ENCODE results near the gene CD44. TPM values are rescaled to one million over a fixed set of nuclear protein-coding genes. Genes with fewer than 3 reads are reported as not detected.

CD44 gene
- total and polyA plus RNA-seq, 10 of the 15 experiments (the other 5 are each of a cell fraction or from before 2014, with no cell fraction given) = 57.1 to 293 (median 120) TPM

DNA sequence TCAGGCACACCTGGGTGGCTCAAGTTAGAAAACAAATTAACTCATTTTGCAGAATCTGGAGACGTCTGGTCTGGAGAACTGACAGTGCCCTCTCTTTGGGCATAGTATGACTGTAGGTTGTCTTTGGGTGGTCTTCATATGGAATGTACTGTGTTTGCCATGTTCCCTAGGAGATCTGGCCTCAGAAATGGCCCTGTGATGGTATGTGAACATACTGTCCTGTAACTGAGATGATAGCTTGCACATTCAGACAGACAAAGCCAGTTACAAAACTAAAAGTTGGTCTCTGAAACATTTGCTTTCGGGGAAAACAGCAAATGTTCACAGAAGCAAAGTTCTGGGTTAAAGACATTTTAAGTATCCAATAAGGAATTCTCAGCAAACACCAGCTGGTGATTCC is 29.7 kb downstream of the CD44 start:
- Histone ChIP-seq H3K36me3 (ENCODE audit: control insufficient read depth in 2 of 2, insufficient read depth in 2 of 2, low read length in 1 of 2) (no peaks in the 10 kb centered on the region; a peak in 1 of 4 replicates), H3K79me2 (ENCODE audit: control insufficient read depth, insufficient read depth, low read length) (peaks cover 43% of the 10 kb centered on the region), H3K27ac (ENCODE audit: control insufficient read depth, insufficient read depth) (no peak overlapping the region), H3K4me3 (no peak overlapping the region), H3K9me3 (replicated peaks; ENCODE audit: control insufficient read depth, insufficient read depth, low read length) (no peaks in the 10 kb centered on the region), H3K4me1 (ENCODE audit: control insufficient read depth, insufficient read depth, low read length) (peaks cover 57% of the 10 kb centered on the region), H4K20me1 (ENCODE audit: control insufficient read depth, insufficient read depth) (no peaks in the 10 kb centered on the region), H3K4me2 (ENCODE audit: control insufficient read depth, insufficient read depth) (no peak overlapping the region), H3K27me3 (replicated peaks in 1 of 2; ENCODE audit: control insufficient read depth in 2 of 2, insufficient read depth in 2 of 2, low read length in 1 of 2) (no peaks in the 10 kb centered on the region), H3K9ac (ENCODE audit: control insufficient read depth, insufficient read depth, low read length) (no peak overlapping the region), H2AFZ (ENCODE audit: control insufficient read depth, low read depth, low read length) (no peak overlapping the region)
- TF ChIP-seq CEBPZ (IDR thresholded peaks at IDR 0.05; ENCODE audit: low read depth, low read length) = no peak
- TF ChIP-seq EGR1 (IDR thresholded peaks at IDR 0.05; ENCODE audit: borderline replicate concordance in 1 of 2, low read depth in 2 of 2, low read length in 2 of 2) = no peak
- TF ChIP-seq DPF2 (IDR thresholded peaks at IDR 0.05) = no peak
- no peak for TF ChIP-seq RFX5 (IDR thresholded peaks at IDR 0.05; ENCODE audit: low read depth, low read length)
- TF ChIP-seq ZNF274 (IDR thresholded peaks at IDR 0.05; ENCODE audit: insufficient read depth, insufficient read length) = no peak
- TF ChIP-seq IRF5 (IDR thresholded peaks at IDR 0.05; ENCODE audit: borderline replicate concordance) = no peak
- TF ChIP-seq USF1 (IDR thresholded peaks at IDR 0.05; ENCODE audit: borderline replicate concordance, extremely low read length, insufficient read depth, low read depth, low read length) = no peak
- TF ChIP-seq EZH2 (IDR thresholded peaks at IDR 0.05; ENCODE audit: borderline replicate concordance, control insufficient read depth, low read depth, low read length) = no peak
- TF ChIP-seq, protein P1, sequence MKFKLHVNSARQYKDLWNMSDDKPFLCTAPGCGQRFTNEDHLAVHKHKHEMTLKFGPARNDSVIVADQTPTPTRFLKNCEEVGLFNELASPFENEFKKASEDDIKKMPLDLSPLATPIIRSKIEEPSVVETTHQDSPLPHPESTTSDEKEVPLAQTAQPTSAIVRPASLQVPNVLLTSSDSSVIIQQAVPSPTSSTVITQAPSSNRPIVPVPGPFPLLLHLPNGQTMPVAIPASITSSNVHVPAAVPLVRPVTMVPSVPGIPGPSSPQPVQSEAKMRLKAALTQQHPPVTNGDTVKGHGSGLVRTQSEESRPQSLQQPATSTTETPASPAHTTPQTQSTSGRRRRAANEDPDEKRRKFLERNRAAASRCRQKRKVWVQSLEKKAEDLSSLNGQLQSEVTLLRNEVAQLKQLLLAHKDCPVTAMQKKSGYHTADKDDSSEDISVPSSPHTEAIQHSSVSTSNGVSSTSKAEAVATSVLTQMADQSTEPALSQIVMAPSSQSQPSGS (IDR thresholded peaks at IDR 0.05; ENCODE audit: low read length) = no peak
- no peak for TF ChIP-seq PAX8 (IDR thresholded peaks at IDR 0.05)
- TF ChIP-seq PBX3 (IDR thresholded peaks at IDR 0.05; ENCODE audit: insufficient replicate concordance, low read depth, low read length) = no peak
- no peak for TF ChIP-seq YBX1 (IDR thresholded peaks at IDR 0.05)
- in situ Hi-C loops (cut with MboI) = no loop called here
- DNase-seq (ENCODE audit: low read depth, low spot score) (no peak), FAIRE-seq (no peak), ATAC-seq (no peak)
- SMC1A ChIA-PET (ENCODE audit: uncharacterized antibody, unreplicated experiment) = interaction anchor here (1.7 to 16.2 kb wide), 4 partner anchors 13 to 166 kb away, joined by 5 to 260 read pairs (median 155); no protein-coding TSS in a partner anchor
- 93% methylated on average over 2 of the region's 2 CpGs for WGBS (ENCODE audit: insufficient coverage, insufficient replicate concordance, low lambda C conversion rate, missing lambda C conversion rate)
- intact Hi-C loops (cut with micrococcal nuclease; ENCODE audit: unreplicated experiment) = no loop called here
- CTCF ChIA-PET = interaction anchor here (0.7 to 1.1 kb wide), 2 partner anchors 143 to 242 kb away, joined by 4 to 5 read pairs; no protein-coding TSS in a partner anchor
- no TSS peak for BruUV-seq (replicated peaks)
- POLR2A ChIA-PET = no interaction called here
- RAD21 ChIA-PET (ENCODE audit: unreplicated experiment) = interaction anchor here (2.3 to 7.5 kb wide), 3 partner anchors 12 to 169 kb away, joined by 11 to 56 read pairs (median 13); no protein-coding TSS in a partner anchor

Measured in GM12878 (cell line).